Stimulated activated CD4-positive, alpha-beta T cell treated with anti-CD3 and anti-CD28 coated beads, TNF-alpha, amount 100 ng/mL, for 4 hours (primary cell): ENCODE measurements around the gene FRS3.
A peak's percentile ranks its signal among the peaks of the same experiment; 100 is the strongest.

ENCODE experiments used
- DNase-seq, 3 experiments: peaks; one replicate each; pipeline ENCODE4 v3.0.0-alpha.2; 2020; ENCODE audit warnings: low read depth in 3 of 3

FRS3 gene

GRCh38 chr6:41790045-41790444 lies 10.3 kb upstream of the FRS3 start:
- no peak for DNase-seq

GRCh38 chr6:41789390-41789724 lies 9.7 kb upstream of the FRS3 start:
- DNase-seq = no peak

GRCh38 chr6:41787219-41787917 lies 7.7 kb upstream of the FRS3 start, which contains the start of gene TOMM6:
TSS of gene TOMM6 (plus strand) at chr6:41787694. CDS start at chr6:41787698, 4 bp downstream.
- DNase-seq = peak; percentile 87 to 92 (median 89)

GRCh38 chr6:41786451-41787218 lies 6.9 kb upstream of the FRS3 start:
- peak; percentile 73 to 90 (median 79) for DNase-seq

GRCh38 chr6:41785689-41786450 lies 6.2 kb upstream of the FRS3 start:
- DNase-seq = no peak

GRCh38 chr6:41785254-41785653 lies 5.6 kb upstream of the FRS3 start:
- DNase-seq = no peak

GRCh38 chr6:41784581-41785171 lies 5.0 kb upstream of the FRS3 start:
- DNase-seq = no peak

- DNase-seq = no peak
Observed at GRCh38 chr6:41783106-41783780, 3.5 kb upstream of the FRS3 start.

GRCh38 chr6:41781366-41781730 lies 1.6 kb upstream of the FRS3 start:
- no peak for DNase-seq

- no peak for DNase-seq
Observed at GRCh38 chr6:41780551-41781365, 1.1 kb upstream of the FRS3 start, which contains the start of gene PRICKLE4. TSS of gene PRICKLE4 (plus strand) at chr6:41780782. CDS start at chr6:41783474, 2,692 bp downstream.

GRCh38 chr6:41779336-41779735 lies 364 bp downstream of the FRS3 start:
- DNase-seq = no peak

GRCh38 chr6:41778895-41779294 lies 805 bp downstream of the FRS3 start:
- DNase-seq = no peak

- DNase-seq = no peak
Observed at GRCh38 chr6:41777551-41778285, 2.0 kb downstream of the FRS3 start.

GRCh38 chr6:41775293-41775882 lies 4.3 kb downstream of the FRS3 start:
- DNase-seq = no peak

GRCh38 chr6:41774841-41775240 lies 4.9 kb downstream of the FRS3 start:
- no peak for DNase-seq

GRCh38 chr6:41771058-41771983 lies 8.4 kb downstream of the FRS3 start:
- no peak for DNase-seq

GRCh38 chr6:41770381-41771057 lies 9.2 kb downstream of the FRS3 start:
- no peak for DNase-seq

GRCh38 chr6:41769376-41769775 lies 10.3 kb downstream of the FRS3 start:
- no peak for DNase-seq
